ENCODE results near the gene ARL3.

- TF ChIP-seq CTCF (IDR thresholded peaks at IDR 0.05; ENCODE audit: insufficient read depth, low read depth, low read length) (no peak), EZH2 (IDR thresholded peaks at IDR 0.05; ENCODE audit: insufficient read depth, low read length) (no peak)
Measured at GRCh38 chr10:102732661-102733060, 18.5 kb upstream of the ARL3 start.

Data from astrocyte (in vitro differentiated cells and primary cell).